Testis (tissue), 2 donors: ENCODE data around the gene SLC4A5.

Source experiments
- CTCF ChIP-seq, 3 experiments: fragments of 450-650 bp in 2 of 3; fragments of 200-600 bp in 1 of 3; sonication (generic) in 1 of 3; IDR thresholded peaks; one replicate each; pipeline ENCODE4 v1.5.1; 2016 to 2019; ENCODE audit warnings: antibody characterized with exemption in 3 of 3, mild to moderate bottlenecking in 2 of 3, moderate library complexity in 1 of 3
- POLR2A ChIP-seq: fragments of 450-650 bp; IDR thresholded peaks from one replicate; pipeline ENCODE4 v1.6.1; 2017; ENCODE audit warnings: antibody characterized with exemption, mild to moderate bottlenecking, moderate library complexity

GRCh38 chr2:74327627-74328026, 15.6 kb downstream of the SLC4A5 start:
- TF ChIP-seq CTCF (IDR thresholded peaks at IDR 0.05): no peak
- no peak for TF ChIP-seq POLR2A
